Pancreas (tissue), 10 donors: ENCODE measurements around the gene LRP6. TPM values are rescaled to one million over a fixed set of nuclear protein-coding genes. Genes with fewer than 3 reads are reported as not detected.

ENCODE experiments used
- ATAC-seq, 4 donors: fragments of 200-7000 bp; cut with Tn5 transposase; one replicate each; pipeline versions ENCODE4 v1.8.0 to v1.9.1; 2020; ENCODE audit warnings: mild to moderate bottlenecking in 4 of 4, moderate library complexity in 4 of 4
- DNase-seq, 6 donors: peaks; one replicate each; pipeline ENCODE4 v3.0.0-alpha.2; 2020
- FAIRE-seq: peaks from 2 replicates; lab custom pipeline; 2012; peaks lifted over from hg19 to GRCh38; lab: Jason Lieb, UNC
- H3K27ac ChIP-seq, 4 donors: fragments of 200-600 bp; sonication (generic); 1 replicate in 3 of 4; 2 replicates in 1 of 4; pipeline versions ENCODE4 v1.5.0 to v1.8.0; 2020
- H3K27me3 ChIP-seq, 4 donors: fragments of 200-600 bp; one replicate each; pipeline ENCODE4 v1.8.0; 2021
- H3K36me3 ChIP-seq, 3 donors: fragments of 200-600 bp; sonication (generic) in 1 of 3; one replicate each; pipeline versions ENCODE4 v1.5.0 to v1.8.0; 2020 to 2021
- H3K4me1 ChIP-seq, 3 donors: fragments of 200-600 bp; one replicate each; pipeline ENCODE4 v1.8.0; 2021
- H3K4me3 ChIP-seq, 4 donors: fragments of 200-600 bp; sonication (generic) in 2 of 4; one replicate each; pipeline versions ENCODE4 v1.5.0 to v1.8.0; 2020 to 2021
- H3K9me3 ChIP-seq, 4 donors: fragments of 200-600 bp; one replicate each; pipeline ENCODE4 v1.8.0; 2021
- CTCF ChIP-seq, 4 donors: fragments of 200-600 bp; sonication (generic) in 3 of 4; IDR thresholded peaks; one replicate each; pipeline versions ENCODE4 v1.5.0 to v1.8.0; 2021; ENCODE audit warnings: antibody characterized with exemption in 4 of 4
- WGBS, 2 donors: extraction: QIAGEN DNeasy Blood & Tissue Kit; methylation state at CpG; one replicate each; pipeline ENCODE4 v1.1.7; 2013; 5-methylcytosine and 5-hydroxymethylcytosine counted together
- intact Hi-C, 3 donors: fragments of 100-400 bp; cut with DNase I; formaldehyde crosslinking; loops; one replicate each; pipeline versions ENCODE4 v1.11.1 to v1.14.2; 2022
- polyA plus RNA-seq, 2 donors: library from polyadenylated mRNA; stranded (reverse); fragments of 200-250 nt; gene quantifications; one replicate each; pipeline ENCODE4 v1.2.3, GENCODE V29; 2013
- total RNA-seq, 6 donors: library from RNA; stranded (reverse); fragmentation: NEBNext Ultra II Directional in 4 of 6; extraction: Animal tissue kit (Norgen Biotek cat#: 25700) in 4 of 6; gene quantifications; one replicate each; pipeline versions ENCODE4 v1.2.1 to v1.2.4, GENCODE V29; 2021 to 2023
- donor health status: healthy with polysubstance abuse.
- donor health status: DM: no; HTN: no; CAD: no; lungs with moderate emphysema.
- donor health status: DM: no; HTN: no; CAD: no.
- donor health status: control.
- donor health status: control.
- donor health status: Bipolar disorder and iron deficiency.
- donor health status: DM: yes; HTN: yes; CAD: no.
- donor health status: DM: no; HTN: no; CAD: no.
- donor health status: DM: no; HTN: no; CAD: no.
- donor health status: DM: yes; HTN: yes; CAD: no.

Gene LRP6
- total and polyA plus RNA-seq, 8 donors: 6.1 to 28.3 (median 21.2) TPM

DNA sequence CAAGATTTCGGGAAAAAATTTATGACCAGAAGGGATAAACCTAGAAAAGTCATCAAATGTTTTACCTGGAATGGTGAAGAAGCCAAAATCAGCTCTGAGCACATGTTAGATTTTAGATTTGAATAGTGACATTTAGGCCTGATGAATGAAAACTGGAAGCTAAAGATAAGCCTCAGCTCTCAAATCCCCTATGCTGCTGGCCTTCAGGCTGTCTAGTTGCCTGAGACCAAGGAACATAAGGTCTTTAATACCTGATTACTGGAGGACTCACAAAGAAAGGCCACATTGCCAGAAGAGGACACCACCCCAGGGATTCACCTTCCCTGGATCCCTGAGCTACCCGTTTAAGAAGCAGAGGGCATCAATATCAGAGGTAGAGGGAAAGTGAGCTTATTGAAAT, 139.5 kb downstream of the LRP6 start:
- ATAC-seq (no peak), FAIRE-seq (no peak), DNase-seq (no peak)
- H3K9me3 ChIP-seq: no peaks in the 10 kb centered on the region
- no peak for TF ChIP-seq CTCF (IDR thresholded peaks at IDR 0.05)
- H3K27ac ChIP-seq: no peak overlapping the region
- no peaks in the 10 kb centered on the region for H3K4me1 ChIP-seq
- H3K4me3 ChIP-seq: no peak overlapping the region
- H3K27me3 ChIP-seq: no peaks in the 10 kb centered on the region
- H3K36me3 ChIP-seq: peaks cover 0 to 34% (median 0%) of the 10 kb centered on the region in 3 donors
- WGBS, 2 donors: 86 to 92% methylated on average over 2 of the region's 2 CpGs
- intact Hi-C loops: no loop called here

DNA sequence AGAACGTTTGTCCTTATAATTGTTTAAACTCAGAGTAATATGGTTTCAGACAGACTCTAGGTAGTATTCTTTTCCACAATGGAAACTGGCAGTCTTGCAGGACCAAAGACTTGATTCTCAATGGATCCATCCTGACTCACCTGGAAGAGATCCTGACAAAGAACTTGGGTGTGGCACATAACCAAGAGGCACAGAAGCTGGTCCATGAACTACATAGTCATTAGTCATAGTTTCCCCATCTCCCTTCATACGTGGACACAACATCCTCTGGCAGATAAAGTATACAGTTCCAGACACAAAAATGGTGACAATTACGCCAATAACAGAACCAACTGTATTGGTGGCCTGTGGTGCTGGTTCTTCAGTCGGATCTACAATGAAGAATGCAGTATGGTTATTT, 140.3 kb downstream of the LRP6 start:
- no peak for TF ChIP-seq CTCF (IDR thresholded peaks at IDR 0.05)
- Histone ChIP-seq H3K4me3 (no peak overlapping the region), H3K9me3 (no peaks in the 10 kb centered on the region), H3K27ac (no peak overlapping the region), H3K27me3 (no peaks in the 10 kb centered on the region), H3K4me1 (no peaks in the 10 kb centered on the region), H3K36me3 (peaks cover 0 to 34% (median 4%) of the 10 kb centered on the region in 3 donors)
- ATAC-seq (no peak), DNase-seq (no peak), FAIRE-seq (no peak)
- 78 to 79% methylated on average over 4 of the region's 4 CpGs for WGBS, 2 donors
- intact Hi-C loops: no loop called here

- peaks cover 0 to 32% (median 4%) of the 10 kb centered on the region in 3 donors for H3K36me3 ChIP-seq
- ATAC-seq (no peak), DNase-seq (no peak), FAIRE-seq (no peak)
- no peak overlapping the region for H3K27ac ChIP-seq
- H3K4me1 ChIP-seq: no peaks in the 10 kb centered on the region
- intact Hi-C loops: no loop called here
- no peaks in the 10 kb centered on the region for H3K9me3 ChIP-seq
- no peak overlapping the region for H3K4me3 ChIP-seq
- no peak for TF ChIP-seq CTCF (IDR thresholded peaks at IDR 0.05)
- no peaks in the 10 kb centered on the region for H3K27me3 ChIP-seq
- 89 to 93% methylated on average over 3 of the region's 3 CpGs for WGBS, 2 donors
Observed at GRCh38 chr12:12123036-12123604, 143.7 kb downstream of the LRP6 start.

DNA sequence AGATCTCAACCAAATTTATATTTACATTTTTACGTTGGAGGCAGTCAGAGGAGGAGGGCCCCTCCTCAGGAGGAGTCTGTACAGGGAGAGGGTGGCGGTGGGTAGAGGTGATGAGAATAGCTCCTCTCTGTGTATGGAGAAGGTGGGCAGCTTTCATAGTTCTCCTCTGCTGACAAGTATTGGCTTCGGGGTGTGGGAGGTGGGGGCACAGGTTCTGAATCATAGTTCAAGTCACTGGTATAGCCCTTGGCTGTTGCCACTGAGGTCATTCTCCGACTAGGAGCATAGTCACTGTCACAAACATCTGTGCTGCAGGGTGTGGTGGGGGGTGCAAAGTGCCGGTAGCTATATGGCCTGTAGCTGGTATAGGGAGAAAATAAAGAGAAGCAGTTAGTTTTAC, 145.8 kb downstream of the LRP6 start:
- Histone ChIP-seq H3K36me3 (peaks cover 0 to 32% (median 4%) of the 10 kb centered on the region in 3 donors), H3K9me3 (no peaks in the 10 kb centered on the region), H3K4me3 (no peak overlapping the region), H3K27me3 (no peaks in the 10 kb centered on the region), H3K4me1 (no peaks in the 10 kb centered on the region), H3K27ac (no peak overlapping the region)
- DNase-seq: no peak
- intact Hi-C loops: no loop called here
- TF ChIP-seq CTCF (IDR thresholded peaks at IDR 0.05): no peak
- no peak for FAIRE-seq
- WGBS, 2 donors: 82 to 83% methylated on average over 5 of the region's 5 CpGs
- ATAC-seq: no peak

DNA sequence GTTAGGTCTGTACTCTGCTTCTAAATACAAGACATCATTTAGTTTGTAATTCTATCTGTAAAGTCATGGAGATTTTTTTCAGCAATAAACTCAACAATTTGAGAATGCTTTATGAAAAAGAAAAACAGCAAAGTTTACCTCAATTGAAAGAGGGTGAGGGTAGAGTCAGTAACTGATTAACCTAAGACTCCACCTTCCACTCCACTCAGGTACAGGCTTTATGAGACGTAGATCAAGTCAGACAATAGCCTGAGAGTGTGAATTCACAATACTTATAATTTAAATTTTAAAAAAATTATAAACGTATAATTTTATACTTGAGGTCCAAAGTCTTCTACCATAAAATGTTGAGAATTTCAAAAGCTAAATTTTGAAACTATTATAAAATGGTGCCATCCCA, 150.2 kb downstream of the LRP6 start:
- Histone ChIP-seq H3K4me3 (no peak overlapping the region), H3K27me3 (no peaks in the 10 kb centered on the region), H3K36me3 (peaks cover 0 to 5% (median 0%) of the 10 kb centered on the region in 3 donors), H3K27ac (no peak overlapping the region), H3K9me3 (no peaks in the 10 kb centered on the region), H3K4me1 (no peaks in the 10 kb centered on the region)
- intact Hi-C loops: no loop called here
- DNase-seq (no peak), FAIRE-seq (no peak), ATAC-seq (no peak)
- no peak for TF ChIP-seq CTCF (IDR thresholded peaks at IDR 0.05)
- 66 to 69% methylated on average over 2 of the region's 2 CpGs for WGBS, 2 donors
